HepG2 (cell line): ENCODE results near the gene ZNF274. TPM values are rescaled to one million over a fixed set of nuclear protein-coding genes. Genes with fewer than 3 reads are reported as not detected.

Source experiments
- ARID3A ChIP-seq: IDR thresholded peaks from 2 replicates; pipeline ENCODE4 v1.6.1; 2012; ENCODE audit warnings: low read depth, low read length, improper control_type of control experiment
- BATF2 ChIP-seq: sonication (generic); formaldehyde crosslinking; IDR thresholded peaks from 2 replicates; pipeline ENCODE4 v1.8.0; 2022; ENCODE audit warnings: mild to moderate bottlenecking, missing genetic modification reagents, moderate library complexity
- CTCF ChIP-seq: sonication (generic); formaldehyde crosslinking; IDR thresholded peaks from 2 replicates; pipeline ENCODE4 v1.5.0; 2020; ENCODE audit warnings: mild to moderate bottlenecking, missing genetic modification reagents, moderate library complexity
- DMAP1 ChIP-seq: IDR thresholded peaks from 2 replicates; pipeline ENCODE4 v1.6.1; 2016
- DR1 ChIP-seq: sonication (generic); formaldehyde crosslinking; IDR thresholded peaks from 2 replicates; pipeline ENCODE4 v1.8.0; 2021; ENCODE audit warnings: mild to moderate bottlenecking, missing genetic modification reagents, inconsistent platforms
- GATAD2A ChIP-seq: IDR thresholded peaks from 2 replicates; pipeline ENCODE4 v1.6.1; 2016
- HIC2 ChIP-seq: sonication (generic); formaldehyde crosslinking; IDR thresholded peaks from 2 replicates; pipeline ENCODE4 v1.9.0; 2022; ENCODE audit warnings: low read depth, missing genetic modification reagents
- HNRNPL ChIP-seq: fragments of 200-400 bp; formaldehyde crosslinking; IDR thresholded peaks from 2 replicates; pipeline ENCODE4 v1.6.1; 2017; ENCODE audit warnings: mild to moderate bottlenecking, low read depth, low read length
- HOXD1 ChIP-seq: sonication (generic); formaldehyde crosslinking; IDR thresholded peaks from 2 replicates; pipeline ENCODE4 v1.5.0; 2020; ENCODE audit warnings: missing genetic modification reagents
- KDM5A ChIP-seq: fragments of 200-600 bp; sonication (generic); IDR thresholded peaks from 2 replicates; pipeline ENCODE4 v1.7.0; 2018; ENCODE audit warnings: antibody characterized with exemption, mild to moderate bottlenecking, low read length, borderline replicate concordance
- MED1 ChIP-seq: sonication (generic); formaldehyde crosslinking; IDR thresholded peaks from 2 replicates; pipeline ENCODE4 v1.4.0; 2020; ENCODE audit warnings: missing genetic modification reagents
- NFATC3 ChIP-seq: sonication (generic); formaldehyde crosslinking; IDR thresholded peaks from 2 replicates; pipeline ENCODE4 v1.5.1; 2020; ENCODE audit warnings: mild to moderate bottlenecking, missing genetic modification reagents
- PHB2 ChIP-seq: fragments of 450-650 bp; IDR thresholded peaks from 2 replicates; pipeline ENCODE4 v1.6.1; 2018; ENCODE audit not compliant: partially characterized antibody
- PTBP1 ChIP-seq: fragments of 200-400 bp; formaldehyde crosslinking; IDR thresholded peaks from 2 replicates; pipeline ENCODE4 v1.6.1; 2018; ENCODE audit warnings: low read length, low read depth; ENCODE audit not compliant: poor library complexity, severe bottlenecking
- SOX6 ChIP-seq, 2 experiments: fragments of 450-650 bp in 1 of 2; sonication (generic) in 1 of 2; formaldehyde crosslinking in 1 of 2; IDR thresholded peaks; 2 replicates each; pipeline versions ENCODE4 v1.4.0 to v1.6.1; 2017 to 2020; ENCODE audit warnings: antibody characterized with exemption in 1 of 2, mild to moderate bottlenecking in 1 of 2, missing genetic modification reagents in 1 of 2
- ZBTB34 ChIP-seq: sonication (generic); formaldehyde crosslinking; IDR thresholded peaks from 2 replicates; pipeline ENCODE4 v1.8.0; 2022; ENCODE audit warnings: mild to moderate bottlenecking, missing genetic modification reagents
- ZFP41 ChIP-seq: sonication (generic); formaldehyde crosslinking; IDR thresholded peaks from 2 replicates; pipeline ENCODE4 v1.4.0; 2020; ENCODE audit warnings: mild to moderate bottlenecking, missing genetic modification reagents, borderline replicate concordance
- ZNF598 ChIP-seq: sonication (generic); formaldehyde crosslinking; IDR thresholded peaks from 2 replicates; pipeline ENCODE4 v1.5.1; 2020; ENCODE audit warnings: mild to moderate bottlenecking, missing genetic modification reagents, borderline replicate concordance
- ZNF605 ChIP-seq: sonication (generic); formaldehyde crosslinking; IDR thresholded peaks from 2 replicates; pipeline ENCODE4 v1.8.0; 2022; ENCODE audit warnings: mild to moderate bottlenecking, missing genetic modification reagents
- ZNF652 ChIP-seq: IDR thresholded peaks from 2 replicates; pipeline ENCODE4 v1.6.1; 2016; ENCODE audit warnings: low read depth, borderline replicate concordance
- ZNF672 ChIP-seq: sonication (generic); formaldehyde crosslinking; IDR thresholded peaks from 2 replicates; pipeline ENCODE4 v1.8.1; 2022; ENCODE audit warnings: missing genetic modification reagents
- ZNF777 ChIP-seq: sonication (generic); formaldehyde crosslinking; IDR thresholded peaks from 2 replicates; pipeline ENCODE4 v1.4.0; 2020; ENCODE audit warnings: missing genetic modification reagents
- polyA plus RNA-seq, 8 experiments: library from polyadenylated mRNA; depleted of rRNA in 3 of 8; stranded (reverse) in 7 of 8; unstranded in 1 of 8; fragments of >200 nt; fragmentation: Illumina TruSeq in 4 of 8; extraction: Trizol in 4 of 8; gene quantifications; 2 replicates each; pipeline versions ENCODE4 v1.2.1 to v1.2.3, GENCODE V29; 2011 to 2016; ENCODE audit warnings: low read depth in 4 of 8, missing spikeins in 1 of 8, mixed read lengths in 1 of 8; ENCODE audit not compliant: insufficient read depth in 1 of 8
- total RNA-seq, 5 experiments: library from RNA; depleted of rRNA; stranded (reverse); fragments of >200 nt; fragmentation: Illumina TruSeq; extraction: Trizol; gene quantifications; 2 replicates each; pipeline ENCODE4 v1.2.3, GENCODE V29; 2016; ENCODE audit warnings: low read depth in 1 of 5

Gene ZNF274
- total and polyA plus RNA-seq, 2 of the 13 experiments (the other 11 are each of a cell fraction or from before 2014, with no cell fraction given), result 16.1 to 23.0 TPM

- TF ChIP-seq GATAD2A (CRISPR knock-in tag) (peak; percentile 26; the same call in 1 of the 2 replicates), PTBP1 (no peak), SOX6 (IDR thresholded peaks at IDR 0.05) (no peak), SOX6 (CRISPR knock-in tag; IDR thresholded peaks at IDR 0.05) (peak; percentile 51; the same call in 1 of the 2 replicates), ZNF777 (CRISPR knock-in tag) (no peak), NFATC3 (no peak), PHB2 (no peak), ARID3A (peak; percentile 52; the same call in 1 of the 2 replicates), MED1 (CRISPR knock-in tag) (peak; percentile 69), CTCF (CRISPR knock-in tag) (peak; percentile 100), HIC2 (CRISPR knock-in tag) (0 out of 2 replicates have a peak, but pooled peaks have one; percentile 62), DMAP1 (CRISPR knock-in tag) (no peak), ZNF652 (CRISPR knock-in tag) (no peak), HNRNPL (no peak), ZFP41 (CRISPR knock-in tag) (peak; percentile 76; the same call in 1 of the 2 replicates), ZNF598 (CRISPR knock-in tag) (peak; percentile 71; the same call in 1 of the 2 replicates), ZNF672 (CRISPR knock-in tag) (no peak), DR1 (CRISPR knock-in tag) (peak; percentile 66; the same call in 1 of the 2 replicates), ZBTB34 (CRISPR knock-in tag) (no peak; the same call in 1 of the 2 replicates), HOXD1 (CRISPR knock-in tag) (peak; percentile 67; the same call in 1 of the 2 replicates), ZNF605 (CRISPR knock-in tag) (peak; percentile 70; the same call in 1 of the 2 replicates), BATF2 (CRISPR knock-in tag) (no peak), KDM5A (peak; percentile 63; the same call in 1 of the 2 replicates)
These were observed 27.9 kb upstream of the ZNF274 start (continued) for GRCh38 chr19:58154679-58155648.
